ENCODE measurements around the gene PDHX.
"Not testable (repeated sequence)": the region's sequence is repeated elsewhere in the genome, so short reads cannot be mapped to it uniquely, and the experiment has no call there.

The PDHX gene

DNA sequence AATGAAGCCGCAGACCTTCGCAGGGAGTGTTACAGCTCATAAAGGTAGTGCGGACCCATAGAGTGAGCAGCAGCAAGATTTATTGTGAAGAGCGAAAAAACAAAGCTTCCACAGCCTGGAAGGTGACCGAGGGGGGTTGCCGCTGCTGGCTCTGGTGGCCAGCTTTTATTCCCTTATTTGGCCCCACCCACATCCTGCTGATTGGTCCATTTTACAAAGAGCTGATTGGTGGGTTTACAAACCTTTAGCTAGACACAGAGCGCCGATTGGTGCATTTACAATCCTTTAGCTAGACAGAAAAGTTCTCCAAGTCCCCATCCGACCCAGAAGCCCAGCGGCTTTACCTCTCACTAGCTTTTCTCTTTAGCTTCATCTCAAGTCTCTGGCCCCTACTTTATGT is 2.9 kb upstream of the PDHX start:
- not testable (repeated sequence) for DNase-seq

DNA sequence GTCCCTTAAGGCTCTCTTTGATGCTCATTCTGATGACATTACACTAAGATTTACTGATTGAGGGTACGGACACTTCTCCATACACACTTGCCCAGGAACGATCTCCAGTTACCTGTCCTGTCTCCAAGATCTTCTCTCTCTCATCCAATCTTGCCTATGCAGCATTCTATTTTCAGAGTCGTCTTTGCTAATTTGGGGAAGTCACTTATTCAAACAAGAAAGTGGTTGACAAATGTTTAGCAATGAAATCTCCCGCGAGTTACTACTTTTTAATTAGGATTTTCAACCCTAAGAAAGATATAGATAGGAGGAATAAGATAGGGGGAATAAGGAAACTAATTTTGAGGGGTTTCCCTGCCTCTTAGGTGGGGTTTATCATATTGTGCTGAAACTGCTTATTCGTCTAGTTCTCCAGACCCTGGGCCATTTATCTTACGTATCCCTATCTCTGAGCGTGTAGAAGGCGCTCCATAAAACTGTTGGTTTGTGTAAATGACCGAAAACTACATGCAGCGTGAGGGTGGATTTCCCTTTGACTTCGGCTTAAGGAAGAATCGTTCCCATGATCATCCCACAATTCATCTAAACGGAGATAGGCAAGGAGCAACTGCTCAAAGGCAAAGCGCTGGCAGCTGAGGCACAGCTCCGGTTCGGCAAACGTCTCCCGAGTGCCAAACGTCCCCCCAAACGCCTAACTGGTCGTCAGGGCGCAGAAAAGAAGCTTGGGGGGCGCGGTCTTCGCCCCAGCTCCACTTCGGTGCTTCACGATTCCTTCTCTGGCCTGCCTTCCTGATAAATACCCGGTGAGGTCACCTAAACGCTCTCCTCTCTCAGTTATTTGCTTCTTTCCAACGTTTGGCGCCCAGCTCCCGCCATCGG is 1.0 kb upstream of the PDHX start:
- DNase-seq: no peak

DNA sequence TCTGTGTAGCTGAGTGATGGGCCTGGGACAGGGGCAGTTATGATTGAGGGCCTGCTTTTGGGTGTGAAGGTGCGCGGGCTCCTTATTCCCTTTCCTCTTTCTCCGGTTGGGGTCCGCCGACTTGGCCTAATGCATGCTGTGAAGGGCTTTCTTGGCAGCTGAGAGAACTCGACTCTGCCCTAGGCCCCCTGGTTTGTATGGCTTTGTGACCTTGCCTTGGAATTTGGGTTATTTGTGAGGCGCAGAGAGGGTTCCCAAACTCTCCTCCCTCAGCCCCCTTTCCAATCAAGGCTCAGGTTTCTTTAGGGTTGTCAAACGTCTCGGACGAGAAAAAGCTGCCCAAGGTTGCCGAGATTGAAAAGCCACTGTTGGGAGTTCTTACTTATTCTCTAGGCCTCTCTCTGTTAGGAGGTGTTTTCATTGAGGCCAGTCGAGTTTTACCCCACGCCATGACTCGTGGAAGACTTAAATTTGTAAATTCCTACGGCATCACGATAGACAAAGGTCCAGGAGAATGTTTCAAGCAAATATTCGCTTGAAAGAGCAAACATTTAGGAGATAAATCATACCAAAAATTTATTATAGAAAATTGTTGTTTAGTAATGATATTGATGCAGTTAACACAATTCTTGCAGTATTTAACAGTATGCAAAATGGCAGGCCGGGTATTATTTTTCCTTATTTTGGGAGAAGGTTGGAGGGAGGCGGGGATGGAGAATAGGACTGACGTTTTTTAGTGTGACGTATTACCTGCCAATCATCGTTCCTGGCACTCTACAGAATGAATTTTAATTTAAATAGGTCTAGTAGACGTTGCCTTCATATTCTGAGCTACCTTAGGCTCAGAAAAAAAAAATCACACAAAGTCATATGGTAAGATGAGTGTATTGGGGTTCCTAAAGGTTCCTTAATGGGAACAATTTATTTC is 689 bp downstream of the PDHX start:
- DNase-seq: no peak

DNA sequence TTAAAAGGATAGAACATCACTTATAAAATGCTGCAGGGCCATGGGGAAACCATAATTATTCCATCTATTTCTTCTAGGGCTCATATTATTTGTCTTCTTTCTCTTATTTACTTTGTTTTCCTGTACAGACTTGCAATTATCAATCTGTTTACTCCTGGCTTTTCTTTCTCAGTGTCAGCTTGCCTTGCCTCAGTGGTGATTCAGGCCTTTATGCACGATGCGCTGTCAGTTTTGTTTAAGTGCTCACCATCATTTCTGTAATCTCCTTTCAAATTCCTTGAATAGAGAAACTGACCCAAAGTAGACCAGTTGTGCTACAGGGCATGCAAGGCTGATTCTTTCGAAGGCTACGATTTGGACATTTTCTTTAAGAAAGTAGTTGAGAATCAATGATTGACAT is 4.7 kb downstream of the PDHX start:
- no peak for DNase-seq

DNA sequence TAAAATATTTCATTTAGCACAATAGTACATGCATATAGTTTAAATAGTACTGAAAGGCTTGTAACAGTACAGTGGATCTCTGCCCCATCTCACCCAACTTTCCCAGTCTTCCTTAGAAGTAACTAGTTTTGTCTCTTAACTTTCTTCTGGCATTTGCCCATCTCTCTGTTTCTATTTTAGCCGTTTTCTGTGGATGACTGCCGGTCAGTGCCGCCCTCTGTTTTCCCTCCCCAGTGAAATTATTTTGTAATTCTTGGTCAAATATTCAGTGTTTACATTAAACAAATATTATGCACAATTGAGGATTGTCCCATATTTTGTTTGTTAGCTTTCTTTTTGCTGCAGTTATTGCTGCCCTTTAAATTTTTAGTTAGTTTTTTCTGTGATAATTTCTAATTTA is 8.3 kb downstream of the PDHX start:
- DNase-seq: no peak

DNA sequence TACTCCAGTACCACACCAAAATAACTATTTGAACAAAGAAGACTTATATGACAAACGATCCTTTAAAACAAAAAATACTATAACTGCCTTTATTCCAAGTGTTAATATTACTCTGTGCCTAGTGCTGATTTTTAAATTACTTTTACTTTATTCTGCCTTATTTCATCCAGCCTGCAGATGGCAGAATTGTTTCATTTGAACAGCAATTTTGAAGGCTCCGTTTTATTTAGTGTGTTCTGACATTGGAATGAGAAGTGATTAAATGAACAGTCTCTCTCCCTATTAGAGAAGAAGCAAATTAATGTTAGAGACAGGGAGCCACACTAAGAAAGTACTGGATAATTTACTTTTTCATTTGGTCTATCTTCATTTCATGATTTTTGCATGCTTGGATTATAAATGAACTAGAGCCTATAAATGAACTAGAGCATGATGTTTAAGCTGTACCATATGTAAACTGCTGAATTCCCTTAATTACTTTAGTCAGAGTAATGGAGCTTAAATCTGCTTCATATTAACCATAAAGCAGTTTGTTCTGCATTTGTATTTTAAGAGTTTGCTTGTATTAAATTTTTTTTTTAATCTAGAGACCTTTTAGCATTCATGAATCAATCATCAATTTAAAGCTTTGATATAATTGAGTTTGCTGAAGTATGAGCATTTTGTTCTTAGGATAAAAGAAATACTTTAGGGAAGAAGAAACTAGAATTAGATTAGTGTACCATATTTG is 9.8 kb downstream of the PDHX start:
- DNase-seq: no peak

DNA sequence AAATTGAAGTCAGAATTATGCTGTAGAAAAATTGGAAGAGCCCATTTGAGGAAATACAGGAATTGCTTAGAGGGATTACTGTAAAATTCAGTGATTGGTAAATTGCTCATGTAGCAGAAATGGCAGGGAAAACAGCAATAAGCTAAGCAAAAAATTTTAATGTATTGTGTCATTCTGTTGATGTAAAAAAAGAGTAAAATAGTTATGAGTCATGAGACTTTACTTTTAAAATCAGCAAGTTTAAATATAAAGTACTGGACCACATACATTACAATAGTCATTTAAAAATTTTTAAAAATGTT is 10.4 kb downstream of the PDHX start:
- no peak for DNase-seq

DNA sequence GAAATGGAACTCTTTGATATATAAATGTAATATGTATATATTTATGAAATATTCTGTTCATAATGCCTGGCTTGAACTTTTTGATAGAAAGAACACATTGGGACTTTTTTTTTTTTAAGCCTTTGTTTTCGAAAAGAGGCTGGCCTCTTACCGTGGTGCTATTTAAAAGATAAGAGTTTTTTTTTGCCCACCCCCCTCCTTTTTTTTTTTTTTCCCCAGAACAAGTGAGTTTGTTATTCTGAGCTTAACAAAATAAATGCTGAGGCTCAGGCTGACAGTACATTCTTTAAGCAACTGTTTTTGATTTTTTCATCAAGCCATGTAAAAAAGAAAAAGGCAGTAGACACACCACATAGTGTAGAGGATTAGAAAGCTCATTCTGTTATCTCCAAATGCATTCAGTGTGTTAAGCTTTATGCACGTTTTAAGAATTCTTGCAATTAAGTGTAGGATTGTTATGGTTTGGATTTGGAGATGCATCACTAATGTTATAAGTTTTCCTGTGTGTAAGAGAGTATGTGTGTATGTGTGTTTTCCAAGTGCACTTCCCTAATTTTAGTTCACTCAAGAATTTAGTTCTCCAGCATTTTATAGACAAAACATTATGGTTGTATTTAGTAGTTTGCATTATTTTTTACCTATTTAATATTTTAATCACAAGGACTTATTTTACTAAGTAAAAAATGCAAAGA is 12.0 kb downstream of the PDHX start:
- no peak for DNase-seq

DNA sequence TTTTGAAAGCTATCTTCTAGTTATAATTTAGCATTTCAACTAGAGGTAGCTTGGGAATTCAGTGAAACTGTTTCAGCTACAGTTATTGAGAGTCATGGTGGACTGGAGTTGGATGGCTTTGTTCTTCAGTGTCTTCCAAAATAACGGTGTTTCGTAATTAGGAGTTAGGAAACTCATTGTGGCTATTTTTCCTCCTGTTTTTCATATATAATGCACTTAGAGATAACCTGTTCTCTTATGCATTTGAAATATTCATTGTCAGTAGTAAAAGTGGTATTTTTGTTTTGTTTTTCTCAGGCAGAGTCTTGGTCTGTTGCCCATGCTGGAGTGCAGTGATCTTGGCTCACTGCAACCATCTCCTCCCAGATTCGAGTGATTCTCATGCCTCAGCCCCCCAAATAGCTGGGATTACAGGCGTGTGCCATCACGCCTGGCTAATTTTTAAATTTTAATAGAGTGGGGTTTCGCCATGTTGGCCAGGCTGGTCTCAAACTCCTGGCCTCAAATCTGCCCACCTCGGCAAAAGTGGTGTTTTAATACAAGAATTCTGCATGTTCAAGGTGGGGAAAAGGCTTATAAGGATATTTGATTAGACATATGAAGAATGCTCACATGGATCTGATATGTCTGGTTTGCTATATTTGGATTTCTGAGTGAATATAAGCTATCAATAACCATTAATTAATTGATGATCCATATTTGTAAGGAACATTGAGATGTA is 12.7 kb downstream of the PDHX start:
- no peak for DNase-seq

DNA sequence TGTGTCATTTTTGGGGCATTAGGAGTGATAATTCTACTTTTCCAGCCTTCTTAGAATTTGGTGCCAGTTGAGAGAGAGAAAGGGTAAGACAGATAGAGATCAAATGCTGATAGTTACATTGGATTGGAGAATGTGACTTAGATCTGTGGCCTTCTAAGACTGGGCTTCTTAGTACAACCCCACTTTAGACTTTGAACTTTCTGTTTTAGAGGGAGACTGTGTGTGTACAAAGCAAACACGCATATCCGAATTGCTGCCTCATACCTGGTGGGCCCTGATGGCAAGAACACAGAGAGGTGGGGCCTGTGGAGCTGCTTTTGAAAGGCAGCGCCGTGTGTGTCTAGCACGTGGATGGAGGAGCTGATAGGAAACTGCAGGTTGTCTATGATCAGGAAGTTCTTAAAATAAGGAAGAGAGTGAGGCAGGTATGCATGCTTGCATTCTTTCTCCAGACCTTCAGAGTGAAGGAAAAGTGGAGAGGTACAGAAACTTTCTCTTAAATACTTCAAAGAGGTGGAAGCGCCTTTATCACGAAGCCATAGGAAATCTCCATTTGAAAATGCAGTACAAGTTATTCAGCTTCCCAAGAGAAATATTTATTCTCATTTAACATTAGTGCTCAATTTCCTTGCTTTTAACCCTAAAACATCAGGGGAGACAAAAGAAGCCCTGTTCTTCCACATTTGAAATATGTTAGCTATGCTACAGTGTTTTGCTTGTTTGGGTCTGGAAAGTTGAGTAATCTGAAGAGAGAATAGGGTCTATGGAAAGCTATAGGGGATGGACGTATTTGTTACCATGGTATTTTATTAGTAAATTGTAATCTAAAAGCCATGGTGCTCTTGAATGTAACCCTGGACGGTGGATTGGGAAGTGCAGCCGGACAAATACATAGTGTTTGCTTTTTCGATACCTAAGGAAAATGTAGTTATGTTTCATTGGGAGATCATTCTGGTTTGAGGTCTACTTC is 13.7 kb downstream of the PDHX start:
- no peak for DNase-seq

DNA sequence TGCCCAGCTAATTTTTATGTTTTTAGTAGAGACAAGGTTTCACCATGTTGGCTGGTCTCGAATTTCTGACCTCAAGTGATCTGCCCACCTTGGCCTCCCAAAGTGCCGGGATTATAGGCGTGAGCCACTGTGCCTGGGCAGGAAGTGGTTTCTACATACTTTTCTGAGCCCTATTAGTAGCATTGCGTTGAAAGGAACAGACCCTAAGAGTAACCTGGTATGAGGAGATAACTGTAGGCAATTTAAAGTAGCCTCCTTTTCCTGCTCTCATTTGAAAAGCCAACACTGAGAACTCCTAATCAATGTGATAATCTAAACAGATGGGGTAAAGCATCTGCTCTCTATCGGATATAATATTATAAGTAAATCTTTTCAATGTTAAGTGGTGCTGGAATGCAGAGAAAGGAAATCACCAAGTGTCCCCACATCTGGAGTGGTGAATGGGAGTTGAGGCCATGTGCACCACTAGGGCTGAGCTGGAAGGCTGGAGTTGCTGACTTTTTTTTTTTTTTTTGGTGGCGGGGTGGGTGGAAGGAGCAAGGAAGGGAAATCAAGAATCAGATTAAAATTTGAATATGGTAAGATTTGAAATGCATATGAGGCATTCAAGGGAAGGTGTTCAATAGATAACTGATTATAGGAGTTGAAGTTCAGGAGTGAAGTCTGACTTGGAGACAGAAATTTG is 20.7 kb downstream of the PDHX start:
- DNase-seq: no peak

DNA sequence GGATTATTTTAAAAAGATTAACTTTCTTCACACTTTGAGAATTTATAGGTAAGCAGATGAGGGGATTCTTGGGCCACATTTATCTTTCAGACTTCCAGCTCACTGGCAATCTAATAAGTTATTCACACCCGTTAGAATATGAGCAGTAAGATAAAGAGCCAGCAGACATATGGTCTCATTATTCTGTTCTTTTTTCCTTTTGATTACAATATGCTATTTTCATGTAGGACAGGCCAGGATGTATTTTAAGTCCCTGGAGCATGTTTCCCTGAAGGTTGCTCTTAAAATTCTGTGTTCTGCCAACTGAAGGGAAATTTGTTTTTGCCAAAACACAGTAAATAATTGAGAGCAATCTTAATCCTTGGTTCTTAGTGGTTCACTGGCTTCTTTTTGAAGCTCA is 22.2 kb downstream of the PDHX start:
- no peak for DNase-seq

DNA sequence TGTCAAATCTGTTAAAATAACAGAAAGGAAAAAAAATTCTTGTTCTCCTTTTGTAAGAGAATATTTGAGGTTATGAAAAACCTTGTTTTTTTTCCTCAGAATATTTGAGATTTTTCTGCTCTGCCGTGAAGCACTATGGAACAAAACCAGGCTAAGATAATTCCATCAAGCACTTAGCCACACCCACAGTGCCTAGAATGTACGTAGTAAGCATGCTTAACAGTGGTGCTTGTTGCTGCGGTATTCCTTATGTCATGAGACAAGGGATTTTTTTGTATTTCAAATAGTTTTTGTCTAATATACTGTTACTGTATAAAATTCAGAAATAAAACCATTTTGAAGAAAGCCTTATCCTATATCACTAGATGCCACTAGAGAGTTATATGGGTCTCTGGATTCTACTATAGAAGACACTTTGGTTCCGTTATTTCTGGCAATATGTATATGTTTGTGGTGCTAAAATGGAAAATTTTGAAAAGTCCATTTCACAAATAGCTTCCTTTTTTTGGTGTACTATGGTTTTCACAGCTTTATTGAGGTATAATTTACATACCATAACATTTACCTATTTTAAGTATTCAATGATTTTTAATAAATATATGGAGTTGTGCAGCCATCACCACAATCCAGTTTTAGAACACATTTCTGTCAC is 23.7 kb downstream of the PDHX start:
- DNase-seq: no peak

DNA sequence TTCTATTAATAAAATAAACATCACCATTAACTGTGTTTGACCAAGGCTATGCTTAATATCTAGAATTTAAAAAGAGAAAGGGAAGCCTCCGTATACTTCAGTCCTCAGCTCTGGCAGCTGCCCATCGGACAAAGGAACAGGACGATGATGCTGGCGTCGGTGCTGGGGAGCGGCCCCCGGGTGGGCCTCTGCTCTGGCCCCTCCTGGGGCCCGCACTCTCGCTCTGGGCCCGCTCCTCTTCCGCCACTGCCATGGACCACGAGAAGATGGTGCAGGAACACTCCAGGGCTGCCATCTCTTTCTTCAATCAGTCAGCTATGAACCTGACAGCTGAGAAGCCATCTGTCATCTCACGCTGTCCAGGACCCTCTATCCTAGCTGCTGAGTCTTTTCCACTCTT is 25.3 kb downstream of the PDHX start:
- no peak for DNase-seq

DNA sequence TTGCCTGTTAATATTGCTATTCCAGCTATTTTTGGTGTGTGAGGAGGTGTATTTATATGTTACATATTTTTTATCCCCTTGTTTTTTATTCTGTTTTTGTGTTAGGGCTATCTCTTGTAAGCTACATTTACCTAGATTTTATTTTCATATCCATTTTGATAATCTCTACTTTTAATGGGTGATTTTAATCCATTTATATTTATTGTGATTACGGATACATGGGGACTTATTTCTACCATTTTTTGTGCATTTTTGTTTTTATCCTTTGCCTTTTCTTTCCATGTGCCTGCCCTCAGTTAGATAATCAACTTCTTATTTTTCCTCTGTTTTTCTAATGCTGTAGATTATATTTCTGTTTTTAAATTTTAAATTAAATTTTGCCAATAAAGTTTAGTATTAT is 28.3 kb downstream of the PDHX start:
- DNase-seq: no peak

DNA sequence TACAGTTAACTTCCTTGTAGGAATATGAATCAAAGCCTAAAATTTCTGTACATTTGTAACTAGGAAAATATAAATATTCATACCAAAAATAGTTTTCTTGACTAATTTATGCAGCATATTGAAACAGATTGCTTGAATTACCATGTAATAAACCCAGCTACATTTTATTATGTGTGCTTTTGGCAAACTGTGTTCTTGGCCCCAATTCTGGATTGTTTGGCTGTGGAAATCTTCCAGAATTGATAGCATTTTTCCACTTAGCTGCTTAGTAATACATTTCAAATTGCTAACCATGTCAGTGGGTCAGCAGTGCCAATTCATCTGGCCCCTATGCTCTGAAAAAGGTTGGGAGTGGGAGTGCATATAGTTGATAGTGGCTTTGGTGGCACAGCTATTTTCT is 32.3 kb downstream of the PDHX start:
- no peak for DNase-seq

DNA sequence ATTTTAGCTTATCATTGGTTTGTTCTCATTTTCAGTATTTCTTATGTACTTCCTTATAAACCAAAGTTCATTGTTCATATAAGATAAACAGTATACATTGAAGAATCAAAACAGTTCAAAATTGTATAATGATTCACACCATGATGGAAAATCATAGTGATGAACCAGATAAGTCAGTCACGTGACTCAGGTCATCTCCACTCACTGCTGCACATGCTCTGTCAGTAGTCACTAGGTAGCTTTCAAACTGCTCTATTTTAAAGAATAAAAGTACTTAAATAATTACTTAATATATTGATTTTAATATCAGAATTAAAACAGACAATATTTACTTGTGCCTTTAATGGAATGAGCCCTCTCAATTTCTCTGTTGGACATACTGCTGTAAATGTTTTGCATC is 37.5 kb downstream of the PDHX start:
- DNase-seq: no peak

DNA sequence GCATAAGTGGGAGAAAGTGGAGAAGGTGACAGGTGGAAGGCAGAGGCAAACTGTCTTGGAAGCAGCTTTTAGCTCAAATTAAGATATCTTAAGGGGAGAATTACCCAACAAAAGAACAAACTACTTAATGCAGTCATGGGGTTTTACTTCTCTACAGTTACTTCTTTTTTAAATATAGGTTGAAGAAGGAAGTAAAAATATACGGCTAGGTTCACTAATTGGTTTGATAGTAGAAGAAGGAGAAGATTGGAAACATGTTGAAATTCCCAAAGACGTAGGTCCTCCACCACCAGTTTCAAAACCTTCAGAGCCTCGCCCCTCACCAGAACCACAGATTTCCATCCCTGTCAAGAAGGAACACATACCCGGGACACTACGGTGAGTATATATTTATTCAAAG is 40.8 kb downstream of the PDHX start:
- DNase-seq: no peak

DNA sequence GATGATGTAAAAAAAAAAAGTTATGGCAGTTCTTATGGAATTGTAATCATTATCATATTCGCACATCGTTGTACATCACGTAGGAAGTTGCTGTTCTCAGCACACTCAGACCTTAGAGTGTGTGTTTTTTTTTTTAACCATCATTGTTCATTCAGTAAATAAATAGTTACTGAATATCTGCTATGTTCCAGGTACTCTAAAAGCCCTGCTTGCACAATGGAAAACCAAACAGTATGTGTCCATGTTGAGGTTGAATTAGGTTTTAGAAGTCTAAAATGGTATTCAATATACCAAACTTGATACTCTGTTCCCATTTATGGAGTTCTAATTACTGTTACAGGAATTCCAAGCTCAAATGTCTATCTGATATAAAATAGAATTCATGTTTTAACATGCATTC is 41.2 kb downstream of the PDHX start:
- DNase-seq: no peak

DNA sequence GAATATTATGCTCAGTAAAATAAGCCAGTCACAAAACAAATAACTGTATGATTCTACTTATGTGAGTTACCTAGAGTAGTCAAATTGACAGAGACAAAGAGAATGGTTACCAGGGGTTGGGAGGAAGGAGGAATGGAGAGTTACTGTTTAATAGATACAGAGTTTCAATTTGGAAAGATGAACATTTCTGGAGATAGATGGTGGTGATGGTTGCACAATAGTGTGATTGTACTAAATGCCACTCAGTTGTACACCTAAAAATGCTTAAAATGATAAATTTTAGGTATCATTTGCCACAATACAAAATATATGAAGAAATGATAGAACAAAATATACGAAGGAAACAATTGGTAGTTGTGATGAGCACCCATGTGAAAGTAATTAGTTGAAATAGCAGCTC is 43.4 kb downstream of the PDHX start:
- DNase-seq: no peak
